SJCRH30 (cell line): ENCODE measurements around the gene SS18. TPM values are rescaled to one million over a fixed set of nuclear protein-coding genes. Genes with fewer than 3 reads are reported as not detected.
A peak's percentile ranks its signal among the peaks of the same experiment; 100 is the strongest.

Source experiments
- DNase-seq, 2 experiments: peaks; one replicate each; pipeline ENCODE4 v3.0.0-alpha.2; 2015 to 2020
- H3K27ac ChIP-seq: fragments of 250-450 bp; sonication (Bioruptor Pico); 2 replicates; pipeline ENCODE4 v1.5.1; 2020; ENCODE audit warnings: mild to moderate bottlenecking, moderate library complexity
- H3K27me3 ChIP-seq: fragments of 250-450 bp; sonication (Bioruptor Pico); 2 replicates; pipeline ENCODE4 v1.5.1; 2020; ENCODE audit warnings: mild to moderate bottlenecking, moderate library complexity
- H3K36me3 ChIP-seq: fragments of 250-450 bp; sonication (Bioruptor Pico); 2 replicates; pipeline ENCODE4 v1.5.1; 2020; ENCODE audit warnings: mild to moderate bottlenecking, moderate library complexity
- H3K4me1 ChIP-seq: fragments of 250-450 bp; sonication (Bioruptor Pico); 2 replicates; pipeline ENCODE4 v1.5.1; 2020; ENCODE audit warnings: mild to moderate bottlenecking, moderate library complexity
- H3K4me3 ChIP-seq: fragments of 250-450 bp; sonication (Bioruptor Pico); 2 replicates; pipeline ENCODE4 v1.5.1; 2020; ENCODE audit warnings: mild to moderate bottlenecking, moderate library complexity
- H3K9me3 ChIP-seq: fragments of 250-450 bp; sonication (Bioruptor Pico); replicated peaks from 2 replicates; pipeline ENCODE4 v1.5.1; 2020; ENCODE audit warnings: mild to moderate bottlenecking, moderate library complexity
- total RNA-seq: library from RNA; depleted of rRNA; stranded (reverse); fragments of >200 nt; shearing (Covaris generic); gene quantifications from 2 replicates; pipeline ENCODE4 v1.2.3, GENCODE V29; 2014; rRNA removed

Gene SS18
- total RNA-seq, 1 experiment from 2014 or later, result 70.2 TPM

DNA sequence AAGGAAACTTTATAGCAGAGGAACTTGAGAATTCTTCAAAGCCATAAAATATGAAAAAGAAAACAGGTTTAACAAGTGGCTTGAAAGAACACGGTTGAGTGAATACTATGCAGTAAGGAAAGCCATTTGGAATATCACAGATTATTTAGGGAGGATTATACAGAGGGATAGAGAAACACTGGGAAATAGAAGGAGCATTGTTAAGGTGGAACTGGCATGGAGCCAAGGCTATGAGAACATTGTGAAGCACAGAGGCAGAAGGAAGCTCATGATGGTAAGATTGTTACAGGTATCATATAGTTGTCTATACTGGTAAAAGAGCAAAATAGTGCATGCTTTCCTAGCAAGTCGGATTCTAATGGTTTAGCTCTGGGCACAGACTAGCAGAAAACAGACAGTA, 87.1 kb downstream of the SS18 start:
- Histone ChIP-seq H3K9me3 (no peaks in the 10 kb centered on the region), H3K27me3 (no peaks in the 10 kb centered on the region), H3K4me3 (no peak overlapping the region), H3K36me3 (no peaks in the 10 kb centered on the region), H3K27ac (no peak overlapping the region), H3K4me1 (no peaks in the 10 kb centered on the region)
- DNase-seq, result peak; percentile 12 to 58

DNA sequence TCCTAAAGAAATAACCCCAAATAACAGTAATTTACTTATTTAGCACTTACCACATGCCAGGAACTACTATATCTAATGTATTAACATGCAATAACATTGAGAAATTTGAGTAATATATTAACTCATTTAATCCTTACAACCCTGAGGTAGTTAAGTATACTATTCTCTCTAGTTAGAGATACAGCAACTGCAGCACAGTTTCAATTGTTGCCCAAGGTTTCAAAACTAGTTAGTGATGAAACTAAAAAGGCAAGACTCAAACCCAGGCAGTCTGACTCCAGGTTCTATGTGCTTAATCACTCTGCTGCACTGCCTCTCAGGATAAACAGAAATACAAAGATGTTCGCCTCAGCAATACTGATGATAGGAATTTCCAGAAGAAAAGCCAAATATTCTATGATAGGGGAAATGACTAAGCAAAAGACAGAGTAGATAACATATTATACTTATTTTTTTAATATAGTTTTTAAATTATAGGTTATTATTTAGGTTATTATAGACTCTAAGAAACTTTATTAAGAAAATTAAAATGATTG, 88.0 kb downstream of the SS18 start:
- Histone ChIP-seq H3K27ac (no peak overlapping the region), H3K36me3 (no peaks in the 10 kb centered on the region), H3K4me3 (no peak overlapping the region), H3K27me3 (no peaks in the 10 kb centered on the region), H3K9me3 (no peaks in the 10 kb centered on the region), H3K4me1 (no peaks in the 10 kb centered on the region)
- no peak for DNase-seq

DNA sequence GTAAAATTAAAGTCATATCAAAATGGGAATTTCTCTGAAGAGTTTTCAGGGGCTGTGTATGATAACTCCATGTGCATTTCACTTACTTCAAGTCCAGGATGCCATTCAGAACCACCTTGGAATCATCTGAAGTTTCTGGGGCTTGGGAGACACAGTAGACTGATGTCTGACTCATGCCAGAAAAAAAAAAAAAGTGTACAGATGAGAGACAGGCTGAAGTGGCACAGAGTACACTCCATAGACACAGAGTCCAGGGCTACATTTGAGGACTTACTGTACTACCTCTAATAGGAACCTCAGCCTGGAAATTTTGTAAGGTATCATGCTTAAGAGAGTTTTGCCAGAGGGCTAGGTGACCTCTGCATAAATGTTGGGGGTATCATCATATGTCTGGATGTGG, 92.0 kb downstream of the SS18 start:
- Histone ChIP-seq H3K27me3 (no peaks in the 10 kb centered on the region), H3K4me1 (no peaks in the 10 kb centered on the region), H3K27ac (no peak overlapping the region), H3K9me3 (no peaks in the 10 kb centered on the region), H3K4me3 (no peak overlapping the region), H3K36me3 (no peaks in the 10 kb centered on the region)
- DNase-seq, result no peak

DNA sequence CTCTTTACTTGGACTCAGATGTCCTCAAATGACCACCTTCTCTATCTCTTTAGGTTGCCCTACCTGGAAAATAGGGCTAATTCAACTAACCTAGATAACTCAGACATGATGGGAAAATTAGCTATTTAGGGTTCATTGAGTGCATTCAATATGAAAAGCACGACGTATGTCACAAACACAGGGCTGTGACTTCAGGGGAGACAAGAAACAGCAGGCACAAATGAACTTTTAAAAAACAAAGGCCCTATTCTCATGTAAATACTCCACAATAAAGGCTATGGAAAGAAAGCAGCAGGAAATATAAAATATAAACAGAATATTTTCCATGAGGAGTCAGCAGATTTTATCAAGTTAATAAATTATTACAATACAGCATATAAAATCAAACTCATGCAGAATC, 97.8 kb downstream of the SS18 start:
- Histone ChIP-seq H3K27ac (no peak overlapping the region), H3K4me1 (no peaks in the 10 kb centered on the region), H3K36me3 (no peaks in the 10 kb centered on the region), H3K27me3 (no peaks in the 10 kb centered on the region), H3K4me3 (no peak overlapping the region), H3K9me3 (no peaks in the 10 kb centered on the region)
- no peak for DNase-seq

DNA sequence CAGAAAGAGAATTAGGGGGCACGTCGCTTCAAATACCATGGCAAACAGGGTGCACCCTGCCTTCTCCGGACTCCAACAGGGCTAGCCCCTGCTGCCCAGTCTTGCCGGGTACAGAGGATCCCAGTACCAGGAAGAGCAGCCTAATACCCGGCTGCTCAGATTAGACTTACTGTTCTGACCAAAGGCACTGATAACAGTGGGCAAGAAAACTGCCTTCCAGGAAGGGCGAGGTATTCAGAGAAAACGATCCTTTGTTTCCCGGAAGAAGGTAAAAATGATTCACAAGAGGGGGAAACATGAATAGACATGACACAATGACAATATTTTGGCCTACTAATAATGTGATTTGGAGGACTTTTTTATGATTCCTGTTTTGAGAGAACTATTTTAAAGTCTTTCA, 99.9 kb downstream of the SS18 start:
- no peak for DNase-seq
- Histone ChIP-seq H3K27me3 (no peaks in the 10 kb centered on the region), H3K36me3 (no peaks in the 10 kb centered on the region), H3K4me3 (no peak overlapping the region), H3K4me1 (no peaks in the 10 kb centered on the region), H3K9me3 (no peaks in the 10 kb centered on the region), H3K27ac (no peak overlapping the region)

DNA sequence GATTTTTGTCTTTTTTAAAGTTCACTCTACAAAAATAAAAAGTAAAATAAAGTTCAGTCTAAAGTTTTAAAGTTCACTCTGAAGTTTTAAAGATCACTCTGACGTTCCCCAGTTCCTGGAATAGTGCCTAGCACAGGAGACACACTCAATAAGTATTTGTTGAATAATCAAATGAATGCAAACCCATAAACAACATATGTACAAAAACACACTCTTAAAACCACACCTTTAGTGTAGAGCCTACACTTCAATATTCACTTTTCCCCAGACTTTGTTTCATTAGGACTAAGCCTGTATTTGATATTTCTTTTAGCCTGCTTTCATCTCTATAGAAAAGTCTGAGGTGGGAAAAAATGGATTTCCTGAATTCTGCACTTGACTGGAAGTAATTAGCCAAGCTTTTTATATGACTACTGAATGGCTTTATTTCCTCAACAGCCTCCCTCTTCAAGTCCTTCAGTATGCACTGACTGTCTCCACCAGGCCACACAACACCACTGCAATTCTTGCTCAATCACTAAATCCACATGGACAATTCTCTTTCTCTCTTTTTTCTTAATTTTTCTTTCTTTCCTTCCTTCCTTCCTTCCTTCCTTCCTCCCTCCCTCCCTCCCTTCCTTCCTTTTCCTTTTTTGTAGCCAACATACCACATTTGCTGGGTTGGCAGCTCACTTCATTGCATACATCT, 104.6 kb downstream of the SS18 start:
- no peak for DNase-seq
- Histone ChIP-seq H3K4me1 (no peaks in the 10 kb centered on the region), H3K27me3 (no peaks in the 10 kb centered on the region), H3K36me3 (no peaks in the 10 kb centered on the region), H3K27ac (no peak overlapping the region), H3K9me3 (no peaks in the 10 kb centered on the region), H3K4me3 (no peak overlapping the region)

DNA sequence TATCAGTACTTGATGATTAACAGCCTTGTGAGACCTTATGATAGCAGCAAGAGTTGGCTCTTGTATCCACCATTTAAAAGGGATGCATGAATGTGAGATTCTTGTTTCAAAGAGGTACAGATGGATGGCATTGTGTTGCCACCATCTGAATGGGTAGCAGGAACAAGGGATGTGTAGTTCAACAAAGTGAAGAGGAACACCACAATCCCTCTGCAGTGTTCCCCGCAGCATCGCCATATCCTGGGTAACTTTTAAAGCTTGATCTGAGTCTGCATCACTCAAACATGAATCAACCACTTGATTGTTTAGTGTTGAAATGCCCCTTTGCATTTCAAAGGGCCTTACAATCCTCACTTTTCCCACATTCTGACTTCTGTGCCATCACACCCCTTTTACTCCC, 106.7 kb downstream of the SS18 start:
- H3K36me3 ChIP-seq, result no peaks in the 10 kb centered on the region
- H3K9me3 ChIP-seq, result no peaks in the 10 kb centered on the region
- H3K27me3 ChIP-seq, result no peaks in the 10 kb centered on the region
- H3K27ac ChIP-seq, result no peak overlapping the region
- DNase-seq, result no peak
- no peaks in the 10 kb centered on the region for H3K4me1 ChIP-seq
- no peak overlapping the region for H3K4me3 ChIP-seq

DNA sequence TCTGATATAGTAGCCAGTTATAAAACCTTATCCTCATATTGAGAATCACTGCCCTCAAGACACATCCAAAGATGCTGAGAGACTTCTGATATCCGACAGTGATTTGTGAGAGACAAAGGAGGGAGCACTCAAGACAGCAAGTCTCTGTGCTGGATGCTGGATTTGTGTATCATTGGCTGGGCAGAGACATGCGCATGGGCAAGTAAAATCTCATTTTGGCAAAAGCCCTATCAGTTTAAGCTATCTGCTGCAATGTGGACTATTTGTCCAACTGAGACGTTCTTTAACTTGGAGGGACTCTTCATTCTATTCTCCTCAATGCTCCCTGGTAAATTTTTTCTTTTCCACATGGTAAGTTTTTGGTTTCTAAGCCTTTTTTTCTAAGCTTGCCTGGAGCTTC, 107.5 kb downstream of the SS18 start:
- Histone ChIP-seq H3K4me3 (no peak overlapping the region), H3K4me1 (no peaks in the 10 kb centered on the region), H3K36me3 (no peaks in the 10 kb centered on the region), H3K9me3 (no peaks in the 10 kb centered on the region), H3K27me3 (no peaks in the 10 kb centered on the region), H3K27ac (no peak overlapping the region)
- no peak for DNase-seq

DNA sequence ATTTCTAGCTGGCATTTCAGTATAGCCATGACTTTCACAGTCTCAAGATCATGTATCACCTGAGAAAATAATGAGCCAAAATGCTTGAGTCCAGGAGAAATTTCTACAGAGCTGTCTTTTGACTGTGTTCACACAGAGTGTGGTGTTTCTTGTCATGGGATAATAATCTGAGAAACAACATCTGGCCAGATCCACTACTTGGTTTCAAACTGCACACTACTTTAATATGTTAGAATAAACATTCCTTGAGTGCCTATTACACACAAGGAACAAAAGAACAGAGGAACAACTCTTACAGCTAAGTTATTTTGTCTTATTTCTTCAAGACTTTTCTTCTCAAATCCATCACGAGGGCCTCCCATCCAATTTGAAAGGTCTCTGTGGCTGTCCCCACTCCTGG, 108.3 kb downstream of the SS18 start:
- Histone ChIP-seq H3K27ac (no peak overlapping the region), H3K4me1 (no peaks in the 10 kb centered on the region), H3K9me3 (no peaks in the 10 kb centered on the region), H3K27me3 (no peaks in the 10 kb centered on the region), H3K4me3 (no peak overlapping the region), H3K36me3 (no peaks in the 10 kb centered on the region)
- DNase-seq, result no peak

DNA sequence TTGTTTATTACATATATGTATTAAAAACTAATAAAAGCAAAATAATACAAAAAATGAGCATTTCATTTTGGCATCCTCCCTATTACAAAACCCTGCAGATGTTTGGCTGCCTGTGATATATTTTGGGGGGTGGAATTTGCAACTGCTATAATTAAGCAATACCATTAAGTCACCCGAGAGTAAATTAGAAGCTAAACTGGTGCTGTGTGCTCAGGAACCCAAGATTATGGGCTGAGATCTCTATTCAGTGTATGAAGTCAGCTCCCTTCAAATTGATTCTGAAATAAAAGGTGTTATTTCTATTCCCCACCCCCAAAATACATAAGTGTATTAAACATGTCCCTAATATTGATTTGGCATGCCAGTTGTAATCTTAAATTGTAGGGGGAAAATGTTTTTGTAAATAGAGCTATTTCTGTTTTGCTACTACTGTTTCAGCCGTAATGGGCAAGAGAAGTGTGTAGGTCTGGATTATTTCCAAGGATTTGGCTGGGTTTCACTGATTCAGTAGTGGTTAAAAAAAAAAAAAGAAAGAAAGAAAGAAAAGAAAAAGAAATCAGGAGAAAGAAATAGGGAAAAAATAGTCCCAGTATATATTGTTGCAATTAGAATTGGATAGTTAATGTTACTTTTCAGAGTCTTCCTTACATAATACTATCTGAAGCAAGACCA, 110.9 kb downstream of the SS18 start:
- no peaks in the 10 kb centered on the region for H3K9me3 ChIP-seq
- H3K36me3 ChIP-seq, result no peaks in the 10 kb centered on the region
- H3K4me1 ChIP-seq, result no peaks in the 10 kb centered on the region
- H3K4me3 ChIP-seq, result no peak overlapping the region
- H3K27me3 ChIP-seq, result no peaks in the 10 kb centered on the region
- H3K27ac ChIP-seq, result no peak overlapping the region
- DNase-seq, result no peak

DNA sequence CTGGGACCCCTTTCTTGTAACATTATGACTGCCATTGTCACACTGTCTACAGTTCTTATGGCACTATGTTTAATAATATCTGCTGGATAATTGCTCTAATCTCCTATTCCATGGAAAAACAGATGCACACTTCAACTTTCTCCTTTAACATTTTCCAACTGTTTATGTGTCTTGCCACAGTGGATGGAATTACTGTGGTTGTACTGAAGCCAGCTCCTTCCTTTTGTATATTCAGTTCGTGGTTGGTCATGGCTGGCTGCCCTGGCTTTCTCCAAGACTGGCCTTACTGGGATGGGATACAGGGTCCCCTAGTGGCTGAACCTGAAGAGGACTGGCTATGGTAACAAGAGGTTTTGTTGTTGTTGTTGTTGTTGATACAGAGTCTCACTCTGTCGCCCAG, 113.9 kb downstream of the SS18 start:
- Histone ChIP-seq H3K4me3 (no peak overlapping the region), H3K9me3 (no peaks in the 10 kb centered on the region), H3K4me1 (no peaks in the 10 kb centered on the region), H3K27me3 (no peaks in the 10 kb centered on the region), H3K36me3 (no peaks in the 10 kb centered on the region), H3K27ac (no peak overlapping the region)
- peak; percentile 17 to 35 for DNase-seq

DNA sequence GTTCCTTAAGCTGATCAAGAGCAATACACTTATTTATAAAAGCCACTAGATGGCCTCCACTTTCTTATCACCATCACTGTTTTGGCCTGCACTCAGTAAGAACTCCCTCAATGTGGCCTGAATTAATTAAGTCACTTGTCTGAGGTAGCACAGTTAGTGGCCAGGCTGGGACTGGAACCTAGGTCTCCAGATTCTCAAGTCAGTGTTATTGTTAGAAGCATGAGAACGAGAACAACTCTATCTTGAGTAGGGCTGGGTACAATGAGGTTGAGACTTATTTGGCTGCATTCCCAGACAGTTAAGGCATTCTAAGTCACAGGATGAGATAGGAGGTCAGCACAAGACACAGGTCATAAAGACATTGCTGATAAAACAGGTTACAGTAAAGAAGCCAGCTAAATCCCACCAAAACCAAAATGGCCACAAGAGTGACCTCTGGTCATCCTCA, 115.8 kb downstream of the SS18 start:
- H3K27ac ChIP-seq, result no peak overlapping the region

More for the DNA sequence above, 115.8 kb downstream of the SS18 start:
- Histone ChIP-seq H3K4me3 (no peak overlapping the region), H3K9me3 (no peaks in the 10 kb centered on the region), H3K36me3 (no peaks in the 10 kb centered on the region), H3K27me3 (no peaks in the 10 kb centered on the region), H3K4me1 (no peaks in the 10 kb centered on the region)
- DNase-seq, result no peak

Other genes starting within 250 kb of the SS18 start
- gene PSMA8, start 43.3 kb upstream of the SS18 start, total RNA-seq, result not detected in 2 replicates
- 10.1 and 10.3 TPM in 2 replicates for gene TAF4B, start 135.8 kb upstream of the SS18 start, total RNA-seq